PC-9 (cell line): ENCODE results near the gene TAL2. TPM values are rescaled to one million over a fixed set of nuclear protein-coding genes. Genes with fewer than 3 reads are reported as not detected.

ENCODE experiments used
- BruUV-seq: library from RNA; stranded (reverse); fragments of 400-500 nt; replicated peaks from 2 replicates; lab custom pipeline; 2021; lab: Mats Ljungman, UMichigan
- CTCF ChIA-PET: fragments of 300-600 bp; sonication (Branson Sonifier 250); formaldehyde crosslinking; loops from one replicate; lab custom pipeline; 2022; ENCODE audit warnings: antibody characterized with exemption; lab: Charles Lee
- POLR2A ChIA-PET: fragments of 300-600 bp; sonication (Branson Sonifier 250); formaldehyde crosslinking; loops from one replicate; lab custom pipeline; 2022; ENCODE audit warnings: antibody characterized with exemption; ENCODE audit not compliant: unreplicated experiment; lab: Charles Lee
- DNase-seq, 2 experiments: peaks; one replicate each; pipeline versions ENCODE4 v3.0.0 to v3.0.0-alpha.2; 2015 to 2022; ENCODE audit warnings: mixed read lengths in 1 of 2
- H2AFZ ChIP-seq: fragments of 200-600 bp; sonication (generic); 2 replicates; pipeline ENCODE4 v1.8.1; 2017; ENCODE audit warnings: antibody characterized with exemption
- H3F3A ChIP-seq: fragments of 200-600 bp; sonication (generic); 2 replicates; pipeline ENCODE4 v1.8.1; 2017; ENCODE audit warnings: antibody characterized with exemption, mild to moderate bottlenecking, low read depth; ENCODE audit not compliant: insufficient read depth
- H3K27ac ChIP-seq: fragments of 200-600 bp; sonication (generic); 2 replicates; pipeline ENCODE4 v1.6.1; 2016; ENCODE audit warnings: mixed run types
- H3K27me3 ChIP-seq: fragments of 200-600 bp; sonication (generic); 2 replicates; pipeline ENCODE4 v1.6.1; 2016; ENCODE audit warnings: low read depth, mixed run types; ENCODE audit not compliant: insufficient read depth
- H3K36me3 ChIP-seq: fragments of 200-600 bp; sonication (generic); 2 replicates; pipeline ENCODE4 v1.6.1; 2016; ENCODE audit warnings: low read depth, mixed run types
- H3K4me1 ChIP-seq: fragments of 200-600 bp; sonication (generic); replicated peaks from 2 replicates; pipeline ENCODE4 v1.6.1; 2016; ENCODE audit warnings: mixed run types; ENCODE audit not compliant: insufficient read depth
- H3K4me2 ChIP-seq: fragments of 200-600 bp; sonication (generic); 2 replicates; pipeline ENCODE4 v1.6.1; 2017; ENCODE audit warnings: mixed run types
- H3K4me3 ChIP-seq: fragments of 200-600 bp; sonication (generic); 2 replicates; pipeline ENCODE4 v1.6.1; 2016; ENCODE audit warnings: mixed run types
- H3K79me2 ChIP-seq: fragments of 200-600 bp; sonication (generic); 2 replicates; pipeline ENCODE4 v1.6.1; 2017; ENCODE audit warnings: low read depth, mixed run types
- H3K9me2 ChIP-seq: fragments of 200-600 bp; sonication (generic); 2 replicates; pipeline ENCODE4 v1.8.1; 2017; ENCODE audit warnings: mild to moderate bottlenecking; ENCODE audit not compliant: insufficient read depth
- H3K9me3 ChIP-seq: fragments of 200-600 bp; sonication (generic); 2 replicates; pipeline ENCODE4 v1.8.1; 2016; ENCODE audit warnings: low read depth; ENCODE audit not compliant: insufficient read depth
- H4K20me1 ChIP-seq: fragments of 200-600 bp; sonication (generic); 2 replicates; pipeline ENCODE4 v1.8.1; 2017; ENCODE audit not compliant: insufficient read depth
- CTCF ChIP-seq: fragments of 200-600 bp; sonication (generic); conservative IDR thresholded peaks from 2 replicates; pipeline ENCODE4 v1.6.1; 2017; ENCODE audit warnings: mixed run types, antibody characterized with exemption, mild to moderate bottlenecking, moderate library complexity
- EZH2 ChIP-seq: fragments of 200-600 bp; sonication (generic); IDR thresholded peaks from 2 replicates; pipeline ENCODE4 v1.8.0; 2017; ENCODE audit warnings: antibody characterized with exemption, low read depth
- intact Hi-C: fragments of 100-400 bp; cut with micrococcal nuclease; formaldehyde crosslinking; loops from one replicate; pipeline ENCODE4 v1.10.0; 2022; ENCODE audit not compliant: unreplicated experiment
- total RNA-seq: library from RNA; stranded (reverse); gene quantifications from 2 replicates; pipeline ENCODE4 v1.2.3, GENCODE V29; 2021

The TAL2 gene
- total RNA-seq, 1 experiment from 2014 or later, result not detected

- Histone ChIP-seq H2AFZ (no peak overlapping the region), H3K27me3 (no peaks in the 10 kb centered on the region), H3K27ac (no peak overlapping the region), H4K20me1 (no peaks in the 10 kb centered on the region), H3K4me1 (no peaks in the 10 kb centered on the region), H3K79me2 (no peaks in the 10 kb centered on the region), H3K9me3 (no peaks in the 10 kb centered on the region), H3K9me2 (no peaks in the 10 kb centered on the region), H3F3A (no peaks in the 10 kb centered on the region), H3K4me3 (no peak overlapping the region), H3K36me3 (no peaks in the 10 kb centered on the region), H3K4me2 (no peak overlapping the region)
- intact Hi-C loops, result no loop called here
- no TSS peak for BruUV-seq
- ChIA-PET POLR2A (no interaction called here), CTCF (no interaction called here)
- no peak for TF ChIP-seq CTCF
- TF ChIP-seq EZH2, result no peak
- no peak for DNase-seq
Measured at GRCh38 chr9:105679257-105680022, 17.2 kb downstream of the TAL2 start.

GRCh38 chr9:105681313-105681712, 19.1 kb downstream of the TAL2 start:
- DNase-seq, result no peak
- H3K4me1 ChIP-seq, result no peaks in the 10 kb centered on the region
- no peaks in the 10 kb centered on the region for H3K36me3 ChIP-seq
- CTCF ChIA-PET, result interaction anchor here (0.5 kb wide), 1 partner anchor 891 kb away, joined by 4 read pairs; no protein-coding TSS in a partner anchor
- POLR2A ChIA-PET, result no interaction called here
- TF ChIP-seq EZH2 (no peak), CTCF (no peak)
- no peak overlapping the region for H3K4me3 ChIP-seq
- no peak overlapping the region for H3K4me2 ChIP-seq
- intact Hi-C loops, result no loop called here
- no TSS peak for BruUV-seq
- no peaks in the 10 kb centered on the region for H3K9me2 ChIP-seq
- H3K27ac ChIP-seq, result no peak overlapping the region
- H3K9me3 ChIP-seq, result no peaks in the 10 kb centered on the region
- H3K27me3 ChIP-seq, result no peaks in the 10 kb centered on the region
- H3F3A ChIP-seq, result no peaks in the 10 kb centered on the region
- no peaks in the 10 kb centered on the region for H4K20me1 ChIP-seq
- no peak overlapping the region for H2AFZ ChIP-seq
- H3K79me2 ChIP-seq, result no peaks in the 10 kb centered on the region

- intact Hi-C loops, result no loop called here
- no peaks in the 10 kb centered on the region for H3K27me3 ChIP-seq
- H3K4me3 ChIP-seq, result no peak overlapping the region
- no peaks in the 10 kb centered on the region for H3K79me2 ChIP-seq
- no peaks in the 10 kb centered on the region for H3F3A ChIP-seq
- CTCF ChIA-PET, result no interaction called here
- H4K20me1 ChIP-seq, result no peaks in the 10 kb centered on the region
- no peak overlapping the region for H2AFZ ChIP-seq
- no peak overlapping the region for H3K27ac ChIP-seq
- TF ChIP-seq EZH2, result no peak
- no peak for TF ChIP-seq CTCF
- DNase-seq, result peak in 1 of 2 experiments; percentile 50
- H3K36me3 ChIP-seq, result no peaks in the 10 kb centered on the region
- H3K4me1 ChIP-seq, result no peaks in the 10 kb centered on the region
- H3K4me2 ChIP-seq, result no peak overlapping the region
- BruUV-seq, result no TSS peak
- POLR2A ChIA-PET, result no interaction called here
- H3K9me3 ChIP-seq, result no peaks in the 10 kb centered on the region
- no peaks in the 10 kb centered on the region for H3K9me2 ChIP-seq
Measured at GRCh38 chr9:105681724-105682123, 19.5 kb downstream of the TAL2 start.
